K562 (cell line): ENCODE measurements around the gene TP63. TPM values are rescaled to one million over a fixed set of nuclear protein-coding genes. Genes with fewer than 3 reads are reported as not detected.

Experiments used
- ATAC-seq: fragments of 200-7000 bp; cut with Tn5 transposase; 3 replicates; pipeline ENCODE4 v1.9.1; 2020; ENCODE audit warnings: moderate library complexity
- BruUV-seq: library from RNA; stranded (reverse); fragments of 400-500 nt; replicated peaks from 2 replicates; lab custom pipeline; 2021; lab: Mats Ljungman, UMichigan
- CTCF ChIA-PET: fragments of 300-600 bp; formaldehyde crosslinking; extraction: SDS; loops from one replicate; lab custom pipeline; 2021; ENCODE audit warnings: low intra/inter-chr PET ratio; lab: Yijun Ruan, JAX
- POLR2A ChIA-PET: fragments of 300-600, 350-650 bp; sonication (Branson Sonifier 250); formaldehyde crosslinking; extraction: SDS; loops from one replicate; lab custom pipeline; 2021; ENCODE audit warnings: antibody characterized with exemption, inconsistent platforms; lab: Yijun Ruan, JAX
- DNase-seq, 4 experiments: peaks; one replicate each; pipeline versions ENCODE4 v3.0.0 to v3.0.0-alpha.2; 2011 to 2018; ENCODE audit warnings: low spot score in 3 of 4, mixed read lengths in 3 of 4; ENCODE audit errors: extremely low read depth in 1 of 4
- FAIRE-seq: peaks from 2 replicates; lab custom pipeline; 2011; peaks lifted over from hg19 to GRCh38; lab: Jason Lieb, UNC
- H2AFZ ChIP-seq: 2 replicates; pipeline ENCODE4 v1.6.0; 2011; ENCODE audit warnings: low read depth, low read length, control low read depth, inconsistent platforms
- H3K27ac ChIP-seq: fragments of 200-600 bp; 3 replicates; pipeline ENCODE4 v1.8.0; 2011; ENCODE audit warnings: low read depth, mild to moderate bottlenecking, control low read depth, inconsistent platforms, low read length, moderate library complexity, mixed read lengths; ENCODE audit errors: extremely low read depth
- H3K27me3 ChIP-seq, 2 experiments: fragments of 300-600 bp in 1 of 2; 2 replicates in 1 of 2; 3 replicates in 1 of 2; pipeline versions ENCODE4 v1.6.0 to v1.8.0; 2011; ENCODE audit warnings: inconsistent platforms in 2 of 2, low read length in 2 of 2, mild to moderate bottlenecking in 1 of 2, mixed read lengths in 1 of 2, moderate library complexity in 1 of 2; ENCODE audit not compliant: control insufficient read depth in 2 of 2, insufficient read depth in 2 of 2
- H3K36me3 ChIP-seq: fragments of 300-600 bp; 3 replicates; pipeline ENCODE4 v1.8.0; 2011; ENCODE audit warnings: mild to moderate bottlenecking, low read length, inconsistent platforms; ENCODE audit not compliant: control insufficient read depth, insufficient read depth
- H3K4me1 ChIP-seq, 2 experiments: fragments of 200-600 bp in 1 of 2; replicated peaks in 1 of 2; 2 replicates in 1 of 2; 3 replicates in 1 of 2; pipeline versions ENCODE4 v1.5.1 to v1.8.0; 2011; ENCODE audit warnings: inconsistent platforms in 2 of 2, low read length in 2 of 2, mild to moderate bottlenecking in 1 of 2, mixed read lengths in 1 of 2, moderate library complexity in 1 of 2; ENCODE audit not compliant: control insufficient read depth in 2 of 2, insufficient read depth in 2 of 2
- H3K4me2 ChIP-seq: 2 replicates; pipeline ENCODE4 v1.6.1; 2011; ENCODE audit warnings: low read length, control low read depth, inconsistent platforms, mixed read lengths; ENCODE audit not compliant: insufficient read depth
- H3K4me3 ChIP-seq: fragments of 200-600 bp; sonication (generic), shearing (Covaris generic); 2 replicates; pipeline ENCODE4 v1.5.1; 2016; ENCODE audit warnings: control low read depth, inconsistent platforms
- H3K79me2 ChIP-seq: fragments of 200-600 bp; 3 replicates; pipeline ENCODE4 v1.8.0; 2011; ENCODE audit warnings: low read length, inconsistent platforms; ENCODE audit not compliant: control insufficient read depth, insufficient read depth
- H3K9ac ChIP-seq, 2 experiments: 2 replicates each; pipeline versions ENCODE4 v1.6.0 to v1.6.1; 2011; ENCODE audit warnings: low read depth in 2 of 2, low read length in 2 of 2, control low read depth in 1 of 2, inconsistent platforms in 1 of 2, mild to moderate bottlenecking in 1 of 2, mixed read lengths in 1 of 2; ENCODE audit not compliant: insufficient read depth in 1 of 2
- H3K9me1 ChIP-seq: one replicate; pipeline ENCODE4 v1.6.0; 2011; ENCODE audit warnings: inconsistent platforms, mild to moderate bottlenecking, low read length, moderate library complexity; ENCODE audit not compliant: control insufficient read depth, insufficient read depth
- H3K9me3 ChIP-seq: replicated peaks from 2 replicates; pipeline ENCODE4 v1.5.1; 2011; ENCODE audit warnings: low read depth, low read length, inconsistent platforms; ENCODE audit not compliant: control insufficient read depth, insufficient read depth
- H4K20me1 ChIP-seq: replicated peaks from 2 replicates; pipeline ENCODE4 v1.6.1; 2011; ENCODE audit warnings: low read length, inconsistent platforms, mixed read lengths; ENCODE audit not compliant: control insufficient read depth, insufficient read depth
- ATF7 ChIP-seq: fragments of 450-650 bp; IDR thresholded peaks from 2 replicates; pipeline ENCODE4 v1.7.1; 2014; ENCODE audit warnings: mild to moderate bottlenecking, moderate library complexity
- EHMT2 ChIP-seq: fragments of 450-650 bp; IDR thresholded peaks from 2 replicates; pipeline ENCODE4 v1.6.1; 2018; ENCODE audit warnings: antibody characterized with exemption
- HNRNPLL ChIP-seq: fragments of 200-400 bp; formaldehyde crosslinking; IDR thresholded peaks from 2 replicates; pipeline ENCODE4 v1.6.1; 2017; ENCODE audit warnings: low read length, low read depth, mild to moderate bottlenecking; ENCODE audit not compliant: poor library complexity, severe bottlenecking
- KLF16 ChIP-seq: IDR thresholded peaks from 2 replicates; pipeline ENCODE4 v1.6.1; 2016; ENCODE audit warnings: antibody characterized with exemption
- MNT ChIP-seq, 2 experiments: fragments of 450-650 bp; conservative IDR thresholded peaks; 2 replicates each; pipeline ENCODE4 v1.6.1; 2017; ENCODE audit warnings: mild to moderate bottlenecking in 2 of 2, moderate library complexity in 2 of 2
- MTA1 ChIP-seq: fragments of 450-650 bp; IDR thresholded peaks from 2 replicates; pipeline ENCODE4 v1.6.1; 2017; ENCODE audit warnings: borderline replicate concordance
- MYBL2 ChIP-seq, 2 experiments: fragments of 450-650 bp in 1 of 2; sonication (generic) in 1 of 2; formaldehyde crosslinking in 1 of 2; IDR thresholded peaks; 2 replicates each; pipeline versions ENCODE4 v1.6.1 to v1.8.1; 2017 to 2022; ENCODE audit warnings: borderline replicate concordance in 1 of 2, inconsistent platforms in 1 of 2, low read depth in 1 of 2, mild to moderate bottlenecking in 1 of 2, missing genetic modification reagents in 1 of 2, moderate library complexity in 1 of 2
- RBM22 ChIP-seq: fragments of 200-400 bp; formaldehyde crosslinking; IDR thresholded peaks from 2 replicates; pipeline ENCODE4 v1.6.1; 2018; ENCODE audit warnings: low read length, low read depth; ENCODE audit not compliant: poor library complexity, severe bottlenecking
- SNRNP70 ChIP-seq: fragments of 200-400 bp; formaldehyde crosslinking; optimal IDR thresholded peaks from 2 replicates; pipeline ENCODE3; 2017; ENCODE audit warnings: low read depth, low read length
- SRSF1 ChIP-seq: fragments of 200-400 bp; formaldehyde crosslinking; IDR thresholded peaks from 2 replicates; pipeline ENCODE4 v1.6.1; 2017; ENCODE audit warnings: mild to moderate bottlenecking, low read depth, low read length, moderate library complexity
- ZNF277 ChIP-seq: fragments of 250-450 bp; sonication (Bioruptor Pico); IDR thresholded peaks from 2 replicates; pipeline ENCODE4 v1.8.0; 2022; ENCODE audit warnings: inconsistent platforms, mild to moderate bottlenecking, moderate library complexity, borderline replicate concordance
- ZNF766 ChIP-seq: fragments of 200-800 bp; sonication (Bioruptor generic); conservative IDR thresholded peaks from 2 replicates; pipeline ENCODE4 v1.6.1; 2016; ENCODE audit warnings: missing genetic modification characterization, missing compliant biosample characterization
- WGBS: fragments of 100-300 bp; shearing (Covaris generic); methylation state at CpG from one replicate; pipeline ENCODE4 v1.1.6; 2016; ENCODE audit warnings: low coverage, mixed read lengths; ENCODE audit not compliant: insufficient coverage; ENCODE audit errors: missing lambda C conversion rate; 5-methylcytosine and 5-hydroxymethylcytosine counted together
- in situ Hi-C: fragments of 300-500 bp; cut with MboI; formaldehyde crosslinking; loops from 4 replicates; pipeline ENCODE4 v1.15.0; 2018; ENCODE audit warnings: inconsistent platforms, mixed read lengths
- intact Hi-C: fragments of 100-400 bp; cut with micrococcal nuclease; formaldehyde crosslinking; loops from 2 replicates; pipeline ENCODE4 v1.14.2; 2022
- polyA plus RNA-seq, 8 experiments: library from polyadenylated mRNA; depleted of rRNA in 4 of 8; stranded (reverse) in 5 of 8; unstranded in 3 of 8; fragments of >200 nt; fragmentation: Nextera tagmentation in 2 of 8; fragmentation: Illumina TruSeq in 1 of 8; extraction: Ambion mirVana in 2 of 8; extraction: Trizol in 1 of 8; gene quantifications; 2 replicates each; pipeline versions ENCODE4 v1.2.1 to v1.2.3, GENCODE V29; 2011 to 2014; ENCODE audit warnings: inconsistent platforms in 1 of 8, missing spikeins in 1 of 8
- total RNA-seq, 7 experiments: library from RNA; depleted of rRNA in 6 of 7; stranded (reverse); fragments of >200 nt in 6 of 7; fragmentation: Illumina TruSeq in 2 of 7; extraction: Trizol in 2 of 7; gene quantifications; 2 replicates each; pipeline versions ENCODE4 v1.2.1 to v1.2.3, GENCODE V29; 2011 to 2021; ENCODE audit warnings: low replicate concordance in 1 of 7
- TF ChIP-seq, protein P1 (sequence below): fragments of 200-800 bp; sonication (Bioruptor generic); IDR thresholded peaks from 2 replicates; pipeline ENCODE4 v1.6.1; 2017; ENCODE audit warnings: missing genetic modification characterization, missing compliant biosample characterization
- TF ChIP-seq, protein P2 (sequence below), 3 experiments: fragments of 200-800 bp in 1 of 3; sonication (Bioruptor generic) in 1 of 3; sonication (generic) in 1 of 3; formaldehyde crosslinking in 1 of 3; IDR thresholded peaks; 2 replicates each; pipeline versions ENCODE4 v1.6.1 to v1.8.0; 2016 to 2022; ENCODE audit warnings: mild to moderate bottlenecking in 2 of 3, missing compliant biosample characterization in 2 of 3, missing genetic modification characterization in 2 of 3, missing genetic modification reagents in 1 of 3

The TP63 gene
- total and polyA plus RNA-seq, 9 of the 15 experiments (the other 6 are each of a cell fraction or from before 2014, with no cell fraction given) = 0.32 to 1.4 (median 0.50) TPM

DNA sequence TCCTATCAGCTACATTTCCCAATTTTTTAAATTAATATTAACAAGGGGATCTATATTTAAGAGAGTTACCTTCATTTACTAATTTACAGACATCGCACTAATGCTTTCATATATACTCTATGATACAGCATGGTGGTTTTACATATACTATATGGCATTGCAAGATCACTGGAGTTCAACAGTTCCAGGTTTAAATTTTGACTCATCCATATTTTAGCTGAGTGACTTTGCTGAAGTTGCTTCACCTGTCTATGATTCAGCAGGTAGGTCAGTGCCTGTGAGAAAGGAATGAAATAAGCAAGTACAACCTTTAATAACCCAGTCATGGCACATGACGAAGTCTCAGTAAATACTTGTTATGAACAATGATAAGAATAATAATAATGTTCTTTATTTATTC is 278.4 kb downstream of the TP63 start (continued):
- TF ChIP-seq, protein P1, sequence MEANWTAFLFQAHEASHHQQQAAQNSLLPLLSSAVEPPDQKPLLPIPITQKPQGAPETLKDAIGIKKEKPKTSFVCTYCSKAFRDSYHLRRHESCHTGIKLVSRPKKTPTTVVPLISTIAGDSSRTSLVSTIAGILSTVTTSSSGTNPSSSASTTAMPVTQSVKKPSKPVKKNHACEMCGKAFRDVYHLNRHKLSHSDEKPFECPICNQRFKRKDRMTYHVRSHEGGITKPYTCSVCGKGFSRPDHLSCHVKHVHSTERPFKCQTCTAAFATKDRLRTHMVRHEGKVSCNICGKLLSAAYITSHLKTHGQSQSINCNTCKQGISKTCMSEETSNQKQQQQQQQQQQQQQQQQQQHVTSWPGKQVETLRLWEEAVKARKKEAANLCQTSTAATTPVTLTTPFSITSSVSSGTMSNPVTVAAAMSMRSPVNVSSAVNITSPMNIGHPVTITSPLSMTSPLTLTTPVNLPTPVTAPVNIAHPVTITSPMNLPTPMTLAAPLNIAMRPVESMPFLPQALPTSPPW (CRISPR knock-in tag) = no peak
- no peak for TF ChIP-seq KLF16
- no peak for TF ChIP-seq SNRNP70

- Histone ChIP-seq H4K20me1 (no peaks in the 10 kb centered on the region), H3K4me3 (no peak overlapping the region), H3K79me2 (no peaks in the 10 kb centered on the region), H3K4me2 (no peak overlapping the region), H3K9me3 (no peaks in the 10 kb centered on the region), H3K36me3 (no peaks in the 10 kb centered on the region), H3K4me1 (no peaks in the 10 kb centered on the region), H3K27ac (no peak overlapping the region), H2AFZ (no peak overlapping the region), H3K9ac (no peak overlapping the region), H3K9me1 (no peaks in the 10 kb centered on the region), H3K27me3 (no peaks in the 10 kb centered on the region)
- FAIRE-seq (no peak), DNase-seq (no peak), ATAC-seq (no peak)
- ChIA-PET POLR2A (interaction anchor here (0.6 kb wide), 1 partner anchor 30 kb away, joined by 3 read pairs; no protein-coding TSS in a partner anchor), CTCF (interaction anchor here (0.6 kb wide), 1 partner anchor 291 kb away, joined by 5 read pairs; no protein-coding TSS in a partner anchor)
- BruUV-seq = no TSS peak
- intact Hi-C loops = no loop called here
- in situ Hi-C loops = no loop called here
- 0% methylated on average over 1 of the region's 1 CpG for WGBS
- TF ChIP-seq MTA1 (no peak), SRSF1 (no peak), EHMT2 (no peak), MNT (conservative IDR thresholded peaks at IDR 0.05) (no peak), ATF7 (no peak), RBM22 (no peak), ZNF277 (CRISPR knock-in tag) (no peak), HNRNPLL (no peak), MYBL2 (IDR thresholded peaks at IDR 0.05; ENCODE audit: low read depth) (no peak), MYBL2 (CRISPR knock-in tag; IDR thresholded peaks at IDR 0.05; ENCODE audit: borderline replicate concordance) (no peak), ZNF766 (CRISPR knock-in tag) (no peak)
- TF ChIP-seq, protein P2, sequence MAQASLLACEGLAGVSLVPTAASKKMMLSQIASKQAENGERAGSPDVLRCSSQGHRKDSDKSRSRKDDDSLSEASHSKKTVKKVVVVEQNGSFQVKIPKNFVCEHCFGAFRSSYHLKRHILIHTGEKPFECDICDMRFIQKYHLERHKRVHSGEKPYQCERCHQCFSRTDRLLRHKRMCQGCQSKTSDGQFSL (CRISPR knock-in tag; IDR thresholded peaks at IDR 0.05) = no peak
- TF ChIP-seq, protein P2 (tag; IDR thresholded peaks at IDR 0.05) = no peak
Observed at GRCh38 chr3:189911001-189911400, 279.8 kb downstream of the TP63 start.
